A549 (cell line): ENCODE data around the gene ABCB8. TPM values are rescaled to one million over a fixed set of nuclear protein-coding genes. Genes with fewer than 3 reads are reported as not detected.

Experiments used
- ATAC-seq, 2 experiments: fragments of 200-7000 bp in 1 of 2; fragments of >200 bp in 1 of 2; cut with Nextera tagmentation in 1 of 2; cut with Tn5 transposase in 1 of 2; 3 replicates each; pipeline versions ENCODE4 v1.8.0 to v1.9.1; 2018 to 2020; ENCODE audit warnings: mild to moderate bottlenecking in 1 of 2, moderate library complexity in 1 of 2
- CTCF ChIA-PET: fragments of 300-600 bp; sonication (Branson Sonifier 250); formaldehyde crosslinking; extraction: SDS; loops from one replicate; lab custom pipeline; 2021; ENCODE audit warnings: antibody characterized with exemption, inconsistent platforms; lab: Yijun Ruan, JAX
- POLR2A ChIA-PET: fragments of 350-600 bp; formaldehyde crosslinking; extraction: SDS; loops from one replicate; lab custom pipeline; 2021; ENCODE audit warnings: antibody characterized with exemption, inconsistent platforms; lab: Yijun Ruan, JAX
- DNase-seq, 2 experiments: peaks; one replicate each; pipeline versions ENCODE4 v3.0.0 to v3.0.0-alpha.2; 2011 to 2016; ENCODE audit warnings: low read depth in 1 of 2, low spot score in 1 of 2
- FAIRE-seq: peaks from 2 replicates; lab custom pipeline; 2011; peaks lifted over from hg19 to GRCh38; lab: Jason Lieb, UNC
- H3K27ac ChIP-seq, 2 experiments: fragments of >200 bp; sonication (Bioruptor Twin); formaldehyde crosslinking; 3 replicates each; pipeline ENCODE4 v1.5.1; 2016 to 2017
- H3K4me1 ChIP-seq: fragments of >200 bp; sonication (Bioruptor Twin); formaldehyde crosslinking; 3 replicates; pipeline ENCODE4 v1.6.1; 2016
- H3K4me2 ChIP-seq: fragments of >200 bp; sonication (Bioruptor Twin); formaldehyde crosslinking; 3 replicates; pipeline ENCODE4 v1.6.1; 2016
- H3K4me3 ChIP-seq: fragments of >200 bp; sonication (Bioruptor Twin); formaldehyde crosslinking; 3 replicates; pipeline ENCODE4 v1.5.1; 2016
- H3K9me3 ChIP-seq: fragments of >200 bp; sonication (Bioruptor Twin); formaldehyde crosslinking; 3 replicates; pipeline ENCODE4 v1.6.1; 2016
- CBX2 ChIP-seq: fragments of 200-600 bp; sonication (generic); IDR thresholded peaks from 2 replicates; pipeline ENCODE4 v1.6.1; 2016; ENCODE audit warnings: low read depth, mild to moderate bottlenecking, borderline replicate concordance
- CBX8 ChIP-seq: fragments of 200-600 bp; sonication (generic); IDR thresholded peaks from 2 replicates; pipeline ENCODE4 v1.6.1; 2016
- CHD4 ChIP-seq: fragments of 200-600 bp; sonication (generic); IDR thresholded peaks from 2 replicates; pipeline ENCODE4 v1.6.1; 2016; ENCODE audit warnings: antibody characterized with exemption, mild to moderate bottlenecking, borderline replicate concordance
- CTCF ChIP-seq: fragments of >200 bp; sonication (Bioruptor Twin); formaldehyde crosslinking; IDR thresholded peaks from 3 replicates; pipeline ENCODE4 v1.5.1; 2016
- E2F6 ChIP-seq: IDR thresholded peaks from 2 replicates; pipeline ENCODE4 v1.6.1; 2012; ENCODE audit warnings: low read depth, borderline replicate concordance
- EHF ChIP-seq: fragments of 250-450 bp; sonication (Bioruptor Pico); IDR thresholded peaks from 2 replicates; pipeline ENCODE4 v1.5.0; 2020; ENCODE audit warnings: mild to moderate bottlenecking
- EHMT2 ChIP-seq: fragments of 200-600 bp; sonication (generic); IDR thresholded peaks from 2 replicates; pipeline ENCODE4 v1.6.1; 2016; ENCODE audit warnings: antibody characterized with exemption, low read depth, mild to moderate bottlenecking, moderate library complexity
- FOSL2 ChIP-seq, 2 experiments: fragments of 450-650 bp in 1 of 2; fragments of >200 bp in 1 of 2; sonication (Bioruptor Twin) in 1 of 2; formaldehyde crosslinking; IDR thresholded peaks; 2 replicates each; pipeline versions ENCODE4 v1.5.0 to v1.6.1; 2016 to 2020; ENCODE audit warnings: mild to moderate bottlenecking in 1 of 2, moderate library complexity in 1 of 2
- GATA3 ChIP-seq: IDR thresholded peaks from 2 replicates; pipeline ENCODE4 v1.6.1; 2012; ENCODE audit warnings: borderline replicate concordance
- HES2 ChIP-seq: fragments of >200 bp; sonication (Bioruptor Twin); formaldehyde crosslinking; IDR thresholded peaks from 2 replicates; pipeline ENCODE4 v1.6.1; 2016
- HEYL ChIP-seq: fragments of 250-450 bp; sonication (Bioruptor Pico); IDR thresholded peaks from 2 replicates; pipeline ENCODE4 v1.8.0; 2021; ENCODE audit warnings: mild to moderate bottlenecking, moderate library complexity
- HMGXB4 ChIP-seq: fragments of 250-450 bp; sonication (Bioruptor Pico); IDR thresholded peaks from 2 replicates; pipeline ENCODE4 v1.5.0; 2021; ENCODE audit warnings: mild to moderate bottlenecking, moderate library complexity, borderline replicate concordance
- HOXB13 ChIP-seq: fragments of 250-450 bp; sonication (Bioruptor Pico); IDR thresholded peaks from 2 replicates; pipeline ENCODE4 v1.5.0; 2020; ENCODE audit warnings: low read depth, mild to moderate bottlenecking, moderate library complexity
- KDM1A ChIP-seq: fragments of 200-600 bp; sonication (generic); IDR thresholded peaks from 2 replicates; pipeline ENCODE4 v1.6.1; 2016; ENCODE audit warnings: low read depth, mild to moderate bottlenecking
- KDM5A ChIP-seq: fragments of 200-600 bp; sonication (generic); IDR thresholded peaks from 2 replicates; pipeline ENCODE4 v1.6.1; 2016; ENCODE audit warnings: antibody characterized with exemption, mild to moderate bottlenecking
- NFE2L2 ChIP-seq: fragments of 150-350 bp; conservative IDR thresholded peaks from 2 replicates; pipeline ENCODE4 v1.6.1; 2014; ENCODE audit warnings: low read length
- NPAS2 ChIP-seq: fragments of 250-450 bp; sonication (Bioruptor Pico); IDR thresholded peaks from 2 replicates; pipeline ENCODE4 v1.8.0; 2022; ENCODE audit warnings: mild to moderate bottlenecking, moderate library complexity, borderline replicate concordance
- NR3C1 ChIP-seq: fragments of >200 bp; sonication (Bioruptor Twin); formaldehyde crosslinking; IDR thresholded peaks from 3 replicates; pipeline ENCODE4 v1.6.1; 2017
- PBX3 ChIP-seq: IDR thresholded peaks from 2 replicates; pipeline ENCODE4 v1.6.1; 2012
- RAD21 ChIP-seq, 2 experiments: fragments of >200 bp in 1 of 2; sonication (Bioruptor Twin) in 1 of 2; formaldehyde crosslinking in 1 of 2; IDR thresholded peaks in 1 of 2; conservative IDR thresholded peaks in 1 of 2; 2 replicates in 1 of 2; 3 replicates in 1 of 2; pipeline ENCODE4 v1.6.1; 2012 to 2018; ENCODE audit warnings: inconsistent platforms in 1 of 2
- RARB ChIP-seq: fragments of 250-450 bp; sonication (Bioruptor Pico); IDR thresholded peaks from 2 replicates; pipeline ENCODE4 v1.8.0; 2021; ENCODE audit warnings: mild to moderate bottlenecking, moderate library complexity
- RFX5 ChIP-seq: fragments of 450-650 bp; IDR thresholded peaks from 2 replicates; pipeline ENCODE4 v1.7.1; 2014; ENCODE audit warnings: antibody characterized with exemption, mild to moderate bottlenecking, moderate library complexity
- TFCP2L1 ChIP-seq: fragments of 250-450 bp; sonication (Bioruptor Pico); IDR thresholded peaks from 2 replicates; pipeline ENCODE4 v1.5.0; 2021; ENCODE audit warnings: mild to moderate bottlenecking
- ZC3H11A ChIP-seq: fragments of 450-650 bp; IDR thresholded peaks from 2 replicates; pipeline ENCODE4 v1.6.1; 2014; ENCODE audit warnings: antibody characterized with exemption, mild to moderate bottlenecking
- ZNF302 ChIP-seq: fragments of 250-450 bp; sonication (Bioruptor Pico); IDR thresholded peaks from 2 replicates; pipeline ENCODE4 v1.9.0; 2021; ENCODE audit warnings: inconsistent platforms, mild to moderate bottlenecking, moderate library complexity
- WGBS: methylation state at CpG from one replicate; pipeline ENCODE4 v1.1.6; 2017; ENCODE audit errors: missing lambda C conversion rate; 5-methylcytosine and 5-hydroxymethylcytosine counted together
- polyA plus RNA-seq, 4 experiments: library from polyadenylated mRNA; depleted of rRNA in 3 of 4; stranded (reverse); fragments of >200 nt; fragmentation: RNase III in 1 of 4; extraction: RNeasy Plus Mini Kit Qiagen cat#74134 plus additional on column Dnase treatment in 1 of 4; gene quantifications; 2 replicates in 3 of 4; 3 replicates in 1 of 4; pipeline ENCODE4 v1.2.3, GENCODE V29; 2011 to 2017

Gene ABCB8
- polyA plus RNA-seq, 2 of the 4 experiments (the other 2 are of a cell fraction), result 19.6 to 41.1 TPM

- TF ChIP-seq FOSL2 (IDR thresholded peaks at IDR 0.05), result no peak
- TF ChIP-seq FOSL2 (CRISPR knock-in tag; IDR thresholded peaks at IDR 0.05), result no peak
- TF ChIP-seq CHD4, result no peak
- TF ChIP-seq EHF (CRISPR knock-in tag), result no peak
- TF ChIP-seq RARB, result no peak
- no peak for TF ChIP-seq HMGXB4 (CRISPR knock-in tag)
- TF ChIP-seq TFCP2L1 (CRISPR knock-in tag), result no peak
- TF ChIP-seq ZC3H11A, result no peak
- TF ChIP-seq RAD21 (conservative IDR thresholded peaks at IDR 0.05 in 1 of 2, IDR thresholded peaks at IDR 0.05 in 1 of 2), result no peak
- TF ChIP-seq NFE2L2, result no peak
- no peak for TF ChIP-seq HOXB13 (CRISPR knock-in tag)
- no peak for TF ChIP-seq PBX3
- no peak for TF ChIP-seq E2F6
- TF ChIP-seq NPAS2 (CRISPR knock-in tag), result no peak
- TF ChIP-seq HES2, result no peak
- no peak for TF ChIP-seq CBX8
- TF ChIP-seq EHMT2, result no peak
- TF ChIP-seq RFX5, result no peak
- TF ChIP-seq KDM5A, result no peak
- no peak for TF ChIP-seq GATA3
- POLR2A ChIA-PET, result no interaction called here
- H3K4me2 ChIP-seq, result no peak overlapping the region
- H3K9me3 ChIP-seq, result no peaks in the 10 kb centered on the region
- FAIRE-seq, result no peak
- no peak for ATAC-seq
- CTCF ChIA-PET, result interaction anchor here (0.5 to 27.1 kb wide), 14 partner anchors 13 to 221 kb away, joined by 3 to 412 read pairs (median 4); partner anchors contain the start of genes ABCB8 and SLC4A2
- no peak overlapping the region; a peak in 1 of 6 replicates for H3K27ac ChIP-seq
- H3K4me3 ChIP-seq, result no peak overlapping the region
- 89% methylated on average over 22 of the region's 22 CpGs for WGBS
- DNase-seq, result no peak
- H3K4me1 ChIP-seq, result peaks cover 34% of the 10 kb centered on the region
Measured at GRCh38 chr7:151089893-151090730, 61.9 kb downstream of the ABCB8 start.

GRCh38 chr7:151091003-151091402 lies 62.8 kb downstream of the ABCB8 start:
- FAIRE-seq (no peak), DNase-seq (no peak), ATAC-seq (no peak)
- peaks cover 33% of the 10 kb centered on the region for H3K4me1 ChIP-seq
- H3K27ac ChIP-seq, result no peak overlapping the region
- H3K4me2 ChIP-seq, result no peak overlapping the region
- no peaks in the 10 kb centered on the region for H3K9me3 ChIP-seq
- WGBS, result 92% methylated on average over 7 of the region's 7 CpGs
- CTCF ChIA-PET, result interaction anchor here (1.3 to 27.1 kb wide), 11 partner anchors 16 to 134 kb away, joined by 3 to 412 read pairs (median 4); partner anchors contain the start of genes ABCB8 and SLC4A2
- H3K4me3 ChIP-seq, result no peak overlapping the region
- POLR2A ChIA-PET, result no interaction called here
- TF ChIP-seq ZC3H11A (no peak), HMGXB4 (CRISPR knock-in tag) (no peak), CBX2 (no peak), KDM1A (no peak), CTCF (no peak), HEYL (CRISPR knock-in tag) (no peak), CHD4 (no peak), NR3C1 (no peak), ZNF302 (CRISPR knock-in tag) (no peak)
